ENCODE measurements around the gene HPCAL1. TPM values are rescaled to one million over a fixed set of nuclear protein-coding genes. Genes with fewer than 3 reads are reported as not detected.

Gene HPCAL1
- total RNA-seq, 1 donor: 34.7 TPM

DNA sequence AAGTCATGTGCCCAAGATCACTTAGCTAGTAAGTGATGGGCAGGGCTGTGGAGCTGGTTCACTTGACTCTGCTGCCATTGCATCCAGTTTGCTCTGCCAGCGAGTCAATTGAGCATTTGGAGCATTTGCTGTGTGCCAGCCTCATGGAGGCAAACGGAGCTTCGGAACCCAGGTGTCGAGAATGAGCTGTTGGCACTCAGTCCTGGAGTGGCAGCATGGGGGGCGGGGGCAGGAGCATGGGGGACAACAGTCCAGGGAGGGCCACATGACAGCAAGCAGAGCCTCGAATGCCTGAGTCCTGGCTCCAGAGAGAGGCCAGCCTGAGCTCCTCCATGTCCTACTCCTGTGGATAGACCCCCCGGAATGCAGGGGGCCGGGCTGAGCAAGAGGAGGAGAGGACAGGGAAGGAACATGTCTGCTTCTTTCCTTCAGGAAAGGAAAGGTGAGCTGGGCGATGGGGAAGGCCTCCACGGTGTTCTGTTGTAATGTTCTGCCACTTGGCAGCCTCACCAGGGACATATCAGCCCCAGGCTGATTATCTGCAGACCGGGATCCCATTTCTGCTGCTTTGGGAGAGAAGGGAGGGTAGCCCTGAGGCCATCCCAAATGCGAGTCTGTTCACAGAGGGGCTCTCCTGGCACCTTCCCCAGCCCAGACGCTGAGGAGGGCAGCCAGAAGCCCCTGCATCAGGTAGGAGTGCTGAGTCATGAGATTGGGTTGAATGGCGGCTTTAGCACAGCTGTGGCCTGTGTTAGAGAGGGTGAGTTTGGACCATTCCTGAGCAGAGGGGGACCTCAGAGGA is 59.6 kb downstream of the HPCAL1 start:
- Histone ChIP-seq H3K4me1 (ENCODE audit: insufficient read depth, low read length) (no peaks in the 10 kb centered on the region), H3K9me3 (ENCODE audit: low read depth, low read length) (no peaks in the 10 kb centered on the region), H3K4me3 (ENCODE audit: low read length) (no peak overlapping the region), H3K27me3 (ENCODE audit: insufficient read depth, low read length) (no peaks in the 10 kb centered on the region)

DNA sequence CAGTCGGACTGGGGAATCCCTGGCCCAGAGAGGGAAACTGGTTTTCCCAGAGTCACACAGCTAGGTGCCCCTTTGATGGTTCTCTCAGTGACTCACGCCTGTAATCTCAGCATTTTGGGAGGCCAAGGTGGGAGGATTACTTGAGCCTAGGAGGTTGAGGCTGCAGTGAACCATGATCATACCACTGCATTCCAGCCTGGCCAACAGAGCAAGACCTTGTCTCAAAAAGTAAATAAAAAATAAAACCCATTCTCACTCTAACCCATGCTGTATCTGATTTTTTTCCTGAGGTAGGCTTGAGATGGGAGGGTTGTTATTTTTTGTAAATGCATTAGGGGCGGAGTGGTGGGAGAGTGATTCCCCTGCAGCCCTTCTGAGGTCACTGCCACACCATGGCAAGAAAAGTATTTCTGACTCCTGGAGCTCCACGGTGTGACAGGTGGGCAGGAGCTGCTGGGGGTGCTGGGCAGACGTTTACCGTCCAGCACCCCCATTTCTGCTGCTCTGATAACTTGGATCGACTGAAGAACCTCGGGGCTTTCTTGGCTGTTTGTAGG is 60.3 kb downstream of the HPCAL1 start:
- Histone ChIP-seq H3K4me3 (ENCODE audit: low read length) (no peak overlapping the region), H3K27me3 (ENCODE audit: insufficient read depth, low read length) (no peaks in the 10 kb centered on the region), H3K9me3 (ENCODE audit: low read depth, low read length) (no peaks in the 10 kb centered on the region), H3K4me1 (ENCODE audit: insufficient read depth, low read length) (no peaks in the 10 kb centered on the region)

DNA sequence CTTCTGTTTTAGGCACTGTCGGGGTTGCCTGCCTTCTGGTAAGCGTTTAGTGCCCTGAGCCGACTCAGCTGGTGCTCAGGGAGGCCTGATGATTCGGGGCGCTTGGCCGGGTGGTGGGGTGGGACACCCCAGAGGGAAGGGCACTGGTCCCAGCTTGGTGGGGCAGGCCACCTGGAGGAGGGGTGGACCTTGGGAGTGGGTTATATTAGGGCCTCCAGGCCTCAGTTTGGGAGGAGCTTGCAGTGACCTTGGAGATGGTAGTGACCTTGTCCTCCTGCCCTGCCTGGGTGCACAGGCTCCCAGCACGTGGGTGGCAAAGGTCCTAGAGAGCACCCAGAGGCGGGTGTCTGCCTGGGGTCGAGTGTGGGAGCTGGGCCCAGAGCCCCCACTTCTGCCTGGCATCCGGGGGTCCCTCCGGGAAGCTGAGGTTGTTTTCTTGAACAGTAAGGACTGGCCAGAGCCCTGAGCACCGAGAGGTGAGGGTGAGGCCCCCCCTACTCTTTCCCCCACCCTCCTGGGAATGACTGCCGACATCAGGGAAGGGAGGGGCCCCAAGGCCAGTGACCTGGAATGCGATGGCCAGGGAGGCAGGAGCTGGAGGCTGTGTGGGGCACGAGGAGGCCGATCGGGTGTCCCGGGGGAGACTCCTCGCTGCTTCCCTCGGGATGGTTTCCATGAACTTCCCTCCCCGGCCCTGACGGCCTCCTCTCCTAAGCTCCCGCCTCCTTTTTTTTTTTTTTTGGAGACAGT is 61.3 kb downstream of the HPCAL1 start:
- H3K4me1 ChIP-seq (ENCODE audit: insufficient read depth, low read length): no peaks in the 10 kb centered on the region
- no peaks in the 10 kb centered on the region for H3K27me3 ChIP-seq (ENCODE audit: insufficient read depth, low read length)
- H3K4me3 ChIP-seq (ENCODE audit: low read length): no peak overlapping the region
- H3K9me3 ChIP-seq (ENCODE audit: low read depth, low read length): no peaks in the 10 kb centered on the region

DNA sequence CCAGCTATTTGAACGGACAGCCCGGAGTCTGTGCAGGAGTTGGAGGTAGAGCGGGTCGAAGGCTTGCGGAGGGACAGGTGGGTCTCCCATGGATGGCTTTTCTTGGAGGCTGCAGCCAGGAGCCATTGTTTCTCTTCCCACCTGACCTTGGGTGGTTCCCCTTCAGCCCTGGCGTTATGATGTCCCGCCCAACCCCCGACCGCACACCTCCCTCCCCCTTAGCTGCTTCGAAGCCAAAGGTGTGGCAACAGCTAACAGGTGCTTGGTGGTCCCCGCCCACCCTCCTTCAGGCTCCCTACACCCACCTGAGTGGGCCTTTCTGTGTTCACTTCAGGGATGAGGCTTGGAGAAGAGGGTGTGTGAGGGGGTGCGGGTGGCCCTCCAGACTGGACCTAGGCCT is 62.7 kb downstream of the HPCAL1 start:
- Histone ChIP-seq H3K4me1 (ENCODE audit: insufficient read depth, low read length) (no peaks in the 10 kb centered on the region), H3K27me3 (ENCODE audit: insufficient read depth, low read length) (no peaks in the 10 kb centered on the region), H3K4me3 (ENCODE audit: low read length) (no peak overlapping the region), H3K9me3 (ENCODE audit: low read depth, low read length) (no peaks in the 10 kb centered on the region)

DNA sequence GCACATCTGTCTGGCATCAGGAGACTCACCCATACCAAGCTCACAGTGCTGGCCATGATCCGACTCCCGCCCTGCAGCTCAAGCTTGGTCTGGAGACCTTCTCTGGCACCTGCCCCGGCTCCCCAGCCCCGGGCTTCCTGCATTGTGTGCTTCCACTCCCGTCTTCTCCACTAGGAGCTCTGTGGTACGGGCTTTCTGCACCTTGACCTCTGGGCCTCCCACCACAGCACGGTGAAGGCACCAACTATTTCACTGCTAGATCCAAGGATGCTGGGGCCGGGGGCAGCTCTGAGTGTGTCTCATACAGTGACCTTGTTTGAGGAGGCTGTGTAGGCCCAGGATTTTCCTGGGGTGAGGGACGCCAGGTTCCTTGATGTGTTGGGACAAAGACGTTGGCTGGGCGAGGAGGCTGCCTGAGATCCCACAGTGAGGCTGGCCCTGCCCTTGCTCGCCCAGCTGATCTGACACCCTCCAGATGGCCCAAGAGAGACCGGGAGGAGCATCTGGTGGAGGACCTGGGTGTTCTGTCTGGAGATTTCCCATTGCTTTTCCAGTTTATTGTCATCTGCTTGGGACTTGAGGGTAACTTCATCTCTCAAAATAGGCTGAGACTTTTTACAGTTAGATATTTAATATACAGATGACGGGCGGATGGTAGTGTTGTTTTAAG is 64.0 kb downstream of the HPCAL1 start:
- H3K4me3 ChIP-seq (ENCODE audit: low read length): no peak overlapping the region
- no peaks in the 10 kb centered on the region for H3K9me3 ChIP-seq (ENCODE audit: low read depth, low read length)
- H3K27me3 ChIP-seq (ENCODE audit: insufficient read depth, low read length): no peaks in the 10 kb centered on the region
- H3K4me1 ChIP-seq (ENCODE audit: insufficient read depth, low read length): no peaks in the 10 kb centered on the region

DNA sequence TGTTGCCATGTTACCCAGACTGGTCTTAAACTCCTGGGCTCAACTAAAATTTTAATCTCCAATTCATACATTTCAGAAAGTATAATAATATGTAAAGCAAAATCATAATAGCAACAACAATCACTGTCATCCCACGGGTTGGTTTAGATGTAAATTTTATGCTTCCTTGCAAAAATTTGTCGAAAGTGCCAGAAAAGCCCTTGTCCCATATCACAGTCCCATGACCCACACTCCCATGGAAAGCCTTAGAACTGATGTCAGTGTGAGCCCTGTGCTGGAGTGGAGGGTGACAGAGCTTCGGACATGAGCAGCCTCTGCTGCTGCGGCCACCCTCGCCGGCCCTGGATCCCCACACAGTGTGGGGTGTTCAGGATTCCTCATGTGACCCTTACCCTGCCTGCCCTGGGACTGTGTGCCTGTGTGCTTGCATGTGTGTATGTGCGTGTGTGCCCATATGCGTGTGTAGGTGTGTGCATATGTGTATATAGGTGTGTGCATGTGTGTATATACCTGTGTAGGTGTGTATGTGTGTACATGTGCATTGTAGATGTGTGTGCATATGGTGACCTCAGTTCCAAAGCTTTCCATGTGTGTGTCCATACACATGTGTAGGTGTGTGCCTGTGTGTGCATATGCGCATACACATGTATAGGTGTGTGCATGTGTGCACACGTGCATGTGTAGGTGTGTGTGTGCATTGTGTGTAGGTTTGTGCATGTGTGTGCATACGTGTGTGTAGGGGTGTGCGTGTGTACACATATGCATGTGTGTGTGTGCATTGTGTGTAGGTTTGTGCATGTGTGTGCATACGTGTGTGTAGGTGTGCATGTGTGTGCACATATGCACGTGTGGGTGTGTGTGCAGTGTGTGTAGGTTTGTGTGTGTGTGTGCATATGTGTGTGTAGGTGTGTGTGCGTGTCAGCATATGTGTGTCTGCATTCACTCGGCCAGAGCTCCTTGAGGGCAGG is 65.1 kb downstream of the HPCAL1 start:
- no peaks in the 10 kb centered on the region for H3K4me1 ChIP-seq (ENCODE audit: insufficient read depth, low read length)
- H3K27me3 ChIP-seq (ENCODE audit: insufficient read depth, low read length): no peaks in the 10 kb centered on the region
- no peak overlapping the region for H3K4me3 ChIP-seq (ENCODE audit: low read length)
- H3K9me3 ChIP-seq (ENCODE audit: low read depth, low read length): no peaks in the 10 kb centered on the region

DNA sequence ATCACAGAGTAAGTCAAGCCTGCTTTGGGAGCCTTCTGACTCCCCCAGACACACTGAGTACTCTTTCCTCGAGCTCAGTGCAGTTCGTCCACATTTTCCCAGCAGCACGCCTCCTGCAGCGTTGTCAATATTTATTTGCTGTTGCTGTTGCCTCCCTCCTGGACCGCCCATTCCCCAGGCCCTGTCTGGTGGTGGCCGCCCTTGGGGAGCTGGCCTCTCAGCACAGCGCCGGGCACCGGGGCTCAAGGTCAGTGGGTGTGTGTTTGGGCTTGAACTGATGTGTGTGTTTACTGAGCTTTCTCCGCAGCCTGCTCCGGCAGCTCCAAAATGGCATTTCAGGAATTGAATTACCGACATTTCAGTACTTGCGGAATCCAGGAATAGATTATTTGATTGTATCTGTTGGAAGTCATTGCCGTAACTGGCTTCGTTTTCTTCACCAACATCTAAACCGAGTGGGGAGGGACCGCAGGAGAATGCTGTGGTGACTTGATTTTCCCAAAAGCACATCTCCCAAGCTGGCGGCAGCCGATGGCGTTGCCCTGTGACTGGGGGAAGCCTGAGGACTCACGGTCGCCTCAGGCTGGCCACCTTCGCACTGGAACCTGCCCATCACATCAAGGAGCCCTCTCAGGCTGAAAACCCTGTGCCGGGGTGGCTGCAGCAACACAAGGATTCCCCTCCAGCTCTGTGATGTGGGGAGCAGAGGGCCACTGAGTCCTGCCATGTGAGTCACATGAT is 66.0 kb downstream of the HPCAL1 start:
- Histone ChIP-seq H3K4me3 (ENCODE audit: low read length) (no peak overlapping the region), H3K9me3 (ENCODE audit: low read depth, low read length) (no peaks in the 10 kb centered on the region), H3K27me3 (ENCODE audit: insufficient read depth, low read length) (no peaks in the 10 kb centered on the region), H3K4me1 (ENCODE audit: insufficient read depth, low read length) (no peaks in the 10 kb centered on the region)

DNA sequence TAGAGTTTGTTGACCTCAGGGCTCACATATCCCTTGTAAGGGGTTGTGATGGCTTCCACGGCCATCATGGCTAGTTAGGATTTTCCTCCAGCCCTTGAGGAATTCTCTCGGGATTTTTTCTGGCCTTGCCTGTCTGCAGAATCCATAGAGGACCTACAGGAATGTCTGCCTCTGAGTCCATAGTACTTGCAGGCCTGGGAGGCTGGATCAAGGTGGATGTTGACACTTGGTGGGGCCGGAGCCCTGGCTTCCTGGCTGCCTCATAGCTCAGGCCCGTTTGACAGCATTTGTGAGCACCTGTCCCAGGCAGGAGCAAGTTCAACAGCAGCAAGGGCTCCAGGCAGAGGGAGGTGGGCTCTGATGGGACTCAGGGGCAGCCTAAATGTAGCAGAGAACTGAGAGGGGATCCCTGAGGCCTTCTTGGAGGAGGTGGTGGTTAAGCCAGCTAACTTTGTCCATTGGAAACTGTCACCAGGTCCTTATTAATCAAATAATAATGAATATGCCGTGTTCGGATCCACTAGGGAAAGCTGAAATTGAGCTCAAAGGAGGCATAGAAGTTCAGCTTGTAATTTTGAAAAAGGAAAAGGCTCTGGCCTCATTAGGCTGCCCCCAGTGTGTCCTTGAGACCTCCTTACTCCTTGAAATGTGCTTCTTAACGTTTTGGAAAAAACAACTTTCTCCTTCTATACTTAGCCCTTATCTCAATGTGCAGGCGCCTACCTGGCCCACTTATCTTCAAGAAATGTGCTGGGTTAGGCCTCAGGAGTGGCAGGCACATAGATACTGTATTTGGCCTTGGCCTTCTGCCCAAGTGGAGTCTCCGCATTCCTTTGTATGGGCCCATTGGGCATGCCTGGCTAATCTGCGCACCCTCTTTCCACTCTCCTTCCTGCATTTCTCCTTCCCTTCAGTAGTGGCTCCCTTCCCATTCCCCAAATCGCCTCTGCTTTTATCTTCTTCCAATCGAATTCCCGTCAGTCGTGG is 66.9 kb downstream of the HPCAL1 start:
- no peaks in the 10 kb centered on the region for H3K27me3 ChIP-seq (ENCODE audit: insufficient read depth, low read length)
- no peak overlapping the region for H3K4me3 ChIP-seq (ENCODE audit: low read length)
- H3K4me1 ChIP-seq (ENCODE audit: insufficient read depth, low read length): peaks cover 5% of the 10 kb centered on the region
- no peaks in the 10 kb centered on the region for H3K9me3 ChIP-seq (ENCODE audit: low read depth, low read length)

DNA sequence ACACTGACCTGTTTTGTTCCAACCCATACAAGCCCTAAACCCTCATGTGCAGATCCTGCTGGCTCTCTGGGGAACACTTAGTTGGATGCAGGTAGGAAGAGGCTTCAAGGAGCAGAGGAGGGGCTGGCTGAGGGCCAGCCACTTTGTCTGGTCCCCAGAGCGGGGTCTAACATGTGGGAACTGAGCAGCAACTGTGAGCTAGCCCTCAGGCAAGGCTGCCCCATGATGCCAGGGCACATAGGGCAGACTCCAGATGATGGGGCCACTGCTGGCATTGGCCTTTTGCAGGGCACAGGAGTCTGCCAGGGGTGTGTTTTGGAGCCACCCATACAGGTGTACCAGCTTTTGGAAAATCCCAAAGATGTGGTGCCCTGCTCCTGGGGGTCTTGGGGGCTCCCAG is 67.7 kb downstream of the HPCAL1 start:
- Histone ChIP-seq H3K4me1 (ENCODE audit: insufficient read depth, low read length) (peaks cover 12% of the 10 kb centered on the region), H3K4me3 (ENCODE audit: low read length) (no peak overlapping the region), H3K27me3 (ENCODE audit: insufficient read depth, low read length) (no peaks in the 10 kb centered on the region), H3K9me3 (ENCODE audit: low read depth, low read length) (no peaks in the 10 kb centered on the region)

DNA sequence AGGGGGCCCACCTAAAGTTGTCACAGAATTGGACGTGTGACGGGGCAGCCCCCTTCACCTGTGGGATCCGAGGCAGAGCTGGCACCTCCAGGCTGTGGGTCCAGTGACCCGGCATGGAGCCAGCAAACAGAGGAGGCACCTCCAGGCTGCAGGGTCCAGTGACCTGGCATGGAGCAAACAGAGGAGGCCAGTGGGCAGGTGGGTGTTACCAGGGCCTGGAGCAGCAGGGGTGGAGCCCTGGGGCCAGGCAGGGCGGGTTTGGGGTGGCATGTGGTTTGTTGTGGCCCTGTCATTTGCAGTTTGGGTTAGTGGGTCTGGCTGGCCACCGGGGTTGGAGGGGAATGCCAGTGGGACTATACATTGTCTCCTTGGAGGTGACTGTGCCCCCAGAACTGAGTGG is 68.2 kb downstream of the HPCAL1 start:
- Histone ChIP-seq H3K9me3 (ENCODE audit: low read depth, low read length) (no peaks in the 10 kb centered on the region), H3K27me3 (ENCODE audit: insufficient read depth, low read length) (no peaks in the 10 kb centered on the region), H3K4me3 (ENCODE audit: low read length) (no peak overlapping the region), H3K4me1 (ENCODE audit: insufficient read depth, low read length) (peaks cover 17% of the 10 kb centered on the region)

DNA sequence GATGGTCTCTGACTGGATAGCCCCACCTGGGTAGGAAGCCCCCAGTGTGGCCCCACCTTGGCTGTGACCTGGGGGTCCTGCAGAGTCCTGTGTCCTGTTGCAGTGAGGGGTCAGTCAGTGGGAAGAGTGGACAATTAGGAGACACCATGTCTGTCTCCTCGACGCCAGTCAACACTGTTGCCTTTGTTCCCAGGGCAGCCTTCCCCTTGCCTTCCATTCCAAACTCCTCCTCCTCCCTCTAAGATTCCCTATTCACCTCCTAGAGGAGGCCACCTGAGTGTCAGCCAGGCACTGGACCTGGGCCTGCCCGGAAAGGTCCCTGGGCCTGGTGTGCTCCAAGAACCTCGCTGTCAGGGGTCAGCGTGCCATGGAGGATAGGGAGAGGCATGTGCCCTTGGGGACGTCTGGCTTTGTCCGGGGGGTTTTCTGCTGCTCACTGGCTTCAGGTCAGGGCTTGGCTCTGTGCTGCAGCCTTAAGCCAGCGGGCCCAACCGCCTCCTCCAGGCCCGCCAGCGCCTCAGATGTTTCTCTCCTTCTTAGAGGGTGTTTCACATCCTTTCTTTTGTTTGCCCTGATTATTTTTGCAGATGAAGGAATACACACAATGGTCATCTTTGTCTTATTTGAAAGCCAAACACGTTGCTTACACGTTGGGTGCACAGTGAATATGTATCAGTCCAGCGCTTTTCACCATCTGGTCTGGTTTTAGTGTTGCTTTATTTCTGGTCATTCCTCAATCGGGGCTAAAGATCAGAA is 68.9 kb downstream of the HPCAL1 start:
- Histone ChIP-seq H3K9me3 (ENCODE audit: low read depth, low read length) (no peaks in the 10 kb centered on the region), H3K27me3 (ENCODE audit: insufficient read depth, low read length) (no peaks in the 10 kb centered on the region), H3K4me3 (ENCODE audit: low read length) (no peak overlapping the region), H3K4me1 (ENCODE audit: insufficient read depth, low read length) (peaks cover 24% of the 10 kb centered on the region)

DNA sequence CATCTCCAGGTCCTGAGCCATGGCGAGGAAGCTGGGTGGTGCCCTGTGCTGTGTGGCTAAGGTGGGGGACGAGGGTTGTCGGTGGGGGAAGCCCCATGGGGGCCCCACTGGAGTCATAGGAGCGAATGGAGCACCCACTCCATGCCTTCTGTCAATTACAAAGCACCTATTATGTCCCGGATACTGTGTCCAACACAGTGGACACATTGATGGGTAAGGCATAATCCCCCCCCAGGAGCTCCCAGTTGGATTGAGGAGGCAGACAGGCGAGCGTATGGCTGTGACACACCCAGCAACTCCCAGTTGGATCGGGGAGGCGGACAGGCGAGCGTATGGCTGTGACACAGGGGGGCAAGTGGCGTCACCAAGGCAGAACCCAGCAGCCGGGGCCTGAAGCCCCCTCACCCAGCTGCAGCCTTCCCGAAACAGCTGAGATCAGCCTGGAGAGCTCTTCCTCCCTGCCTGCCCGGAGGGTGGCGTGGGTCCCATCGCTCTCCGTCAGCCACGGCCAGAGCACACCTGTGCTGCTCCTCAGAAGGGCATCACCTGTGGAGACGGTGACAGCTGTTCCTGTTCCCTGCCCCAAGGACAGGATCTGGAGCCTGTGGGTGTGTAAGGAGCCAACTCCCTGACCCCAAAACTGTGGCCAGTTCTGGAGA is 69.6 kb downstream of the HPCAL1 start:
- peaks cover 29% of the 10 kb centered on the region for H3K4me1 ChIP-seq (ENCODE audit: insufficient read depth, low read length)
- no peaks in the 10 kb centered on the region for H3K27me3 ChIP-seq (ENCODE audit: insufficient read depth, low read length)
- H3K4me3 ChIP-seq (ENCODE audit: low read length): no peak overlapping the region
- H3K9me3 ChIP-seq (ENCODE audit: low read depth, low read length): no peaks in the 10 kb centered on the region
